PFSK-1 (cell line): ENCODE data around the gene SEC14L2.

Source experiments
- FOXP2 ChIP-seq: optimal IDR thresholded peaks from 2 replicates; pipeline ENCODE3; 2011; ENCODE audit warnings: borderline replicate concordance, control low read depth, inconsistent platforms; ENCODE audit not compliant: insufficient read depth; ENCODE audit errors: extremely low read length, extremely low read depth
- POLR2AphosphoS5 ChIP-seq: IDR thresholded peaks from 2 replicates; pipeline ENCODE4 v1.6.1; 2012; ENCODE audit warnings: low read depth, mild to moderate bottlenecking, control low read depth, low read length, moderate library complexity
- SIN3A ChIP-seq: IDR thresholded peaks from 2 replicates; pipeline ENCODE4 v1.6.1; 2012; ENCODE audit warnings: mild to moderate bottlenecking, low read length, moderate library complexity, borderline replicate concordance; ENCODE audit not compliant: insufficient read depth
- TAF1 ChIP-seq: IDR thresholded peaks from 2 replicates; pipeline ENCODE4 v1.6.1; 2012; ENCODE audit warnings: low read length, control low read depth, borderline replicate concordance; ENCODE audit not compliant: insufficient read depth
- TF ChIP-seq, protein P1 (sequence below), 2 experiments: IDR thresholded peaks; 2 replicates each; pipeline versions ENCODE4 v1.6.1 to v1.8.0; 2011 to 2012; ENCODE audit warnings: low read depth in 2 of 2, low read length in 2 of 2, control low read depth in 1 of 2, inconsistent platforms in 1 of 2, mild to moderate bottlenecking in 1 of 2, moderate library complexity in 1 of 2; ENCODE audit not compliant: insufficient read depth in 1 of 2

Gene SEC14L2

GRCh38 chr22:30351226-30351625, 45.6 kb upstream of the SEC14L2 start:
- no peak for TF ChIP-seq TAF1
- TF ChIP-seq FOXP2 = no peak
- TF ChIP-seq POLR2AphosphoS5 = no peak
- no peak for TF ChIP-seq SIN3A
- TF ChIP-seq, protein P1, sequence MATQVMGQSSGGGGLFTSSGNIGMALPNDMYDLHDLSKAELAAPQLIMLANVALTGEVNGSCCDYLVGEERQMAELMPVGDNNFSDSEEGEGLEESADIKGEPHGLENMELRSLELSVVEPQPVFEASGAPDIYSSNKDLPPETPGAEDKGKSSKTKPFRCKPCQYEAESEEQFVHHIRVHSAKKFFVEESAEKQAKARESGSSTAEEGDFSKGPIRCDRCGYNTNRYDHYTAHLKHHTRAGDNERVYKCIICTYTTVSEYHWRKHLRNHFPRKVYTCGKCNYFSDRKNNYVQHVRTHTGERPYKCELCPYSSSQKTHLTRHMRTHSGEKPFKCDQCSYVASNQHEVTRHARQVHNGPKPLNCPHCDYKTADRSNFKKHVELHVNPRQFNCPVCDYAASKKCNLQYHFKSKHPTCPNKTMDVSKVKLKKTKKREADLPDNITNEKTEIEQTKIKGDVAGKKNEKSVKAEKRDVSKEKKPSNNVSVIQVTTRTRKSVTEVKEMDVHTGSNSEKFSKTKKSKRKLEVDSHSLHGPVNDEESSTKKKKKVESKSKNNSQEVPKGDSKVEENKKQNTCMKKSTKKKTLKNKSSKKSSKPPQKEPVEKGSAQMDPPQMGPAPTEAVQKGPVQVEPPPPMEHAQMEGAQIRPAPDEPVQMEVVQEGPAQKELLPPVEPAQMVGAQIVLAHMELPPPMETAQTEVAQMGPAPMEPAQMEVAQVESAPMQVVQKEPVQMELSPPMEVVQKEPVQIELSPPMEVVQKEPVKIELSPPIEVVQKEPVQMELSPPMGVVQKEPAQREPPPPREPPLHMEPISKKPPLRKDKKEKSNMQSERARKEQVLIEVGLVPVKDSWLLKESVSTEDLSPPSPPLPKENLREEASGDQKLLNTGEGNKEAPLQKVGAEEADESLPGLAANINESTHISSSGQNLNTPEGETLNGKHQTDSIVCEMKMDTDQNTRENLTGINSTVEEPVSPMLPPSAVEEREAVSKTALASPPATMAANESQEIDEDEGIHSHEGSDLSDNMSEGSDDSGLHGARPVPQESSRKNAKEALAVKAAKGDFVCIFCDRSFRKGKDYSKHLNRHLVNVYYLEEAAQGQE (IDR thresholded peaks at IDR 0.05; ENCODE audit: insufficient read depth in 1 of 2, low read depth in 2 of 2, low read length in 2 of 2) = no peak

- no peak for TF ChIP-seq FOXP2
- no peak for TF ChIP-seq POLR2AphosphoS5
- TF ChIP-seq SIN3A = no peak
- TF ChIP-seq, protein P1 (IDR thresholded peaks at IDR 0.05; ENCODE audit: insufficient read depth in 1 of 2, low read depth in 2 of 2, low read length in 2 of 2) = no peak
- TF ChIP-seq TAF1 = no peak
Measured at GRCh38 chr22:30354644-30355043, 42.2 kb upstream of the SEC14L2 start.

- peak; percentile 79 for TF ChIP-seq POLR2AphosphoS5
- peak; percentile 68; the same call in 1 of the 2 replicates for TF ChIP-seq TAF1
- TF ChIP-seq SIN3A = peak; percentile 75; the same call in 1 of the 2 replicates
- peak; percentile 94 for TF ChIP-seq FOXP2
- TF ChIP-seq, protein P1 (IDR thresholded peaks at IDR 0.05; ENCODE audit: insufficient read depth in 1 of 2, low read depth in 2 of 2, low read length in 2 of 2) = no peak
Measured at GRCh38 chr22:30356449-30357235, 40.2 kb upstream of the SEC14L2 start, which contains the start of the genes CCDC157 and SF3A1. CCDC157 (plus strand) TSS chr22:30357007; CDS start chr22:30366001, 8,994 bp downstream. SF3A1 (minus strand) TSS chr22:30356894; CDS start chr22:30356792, 102 bp downstream.

GRCh38 chr22:30357236-30357570, 39.6 kb upstream of the SEC14L2 start:
- TF ChIP-seq FOXP2 (no peak), SIN3A (no peak), POLR2AphosphoS5 (no peak), TAF1 (no peak)
- TF ChIP-seq, protein P1 (IDR thresholded peaks at IDR 0.05; ENCODE audit: insufficient read depth in 1 of 2, low read depth in 2 of 2, low read length in 2 of 2) = no peak
